Choroid plexus epithelial cell (primary cell): Measurements from ENCODE around the gene EHF.

Source experiments
- DNase-seq: peaks from one replicate; pipeline ENCODE4 v3.0.0-alpha.2; 2010; ENCODE audit warnings: low read depth
- H3K4me3 ChIP-seq: 2 replicates; pipeline ENCODE4 v1.5.1; 2011; ENCODE audit warnings: low read depth, mild to moderate bottlenecking, control low read depth, low read length, moderate library complexity
- TF ChIP-seq, protein P1 (sequence below): conservative IDR thresholded peaks from 2 replicates; pipeline ENCODE4 v1.5.1; 2011; ENCODE audit warnings: low read depth, mild to moderate bottlenecking, control low read depth, inconsistent platforms, low read length, moderate library complexity

Gene EHF

DNA sequence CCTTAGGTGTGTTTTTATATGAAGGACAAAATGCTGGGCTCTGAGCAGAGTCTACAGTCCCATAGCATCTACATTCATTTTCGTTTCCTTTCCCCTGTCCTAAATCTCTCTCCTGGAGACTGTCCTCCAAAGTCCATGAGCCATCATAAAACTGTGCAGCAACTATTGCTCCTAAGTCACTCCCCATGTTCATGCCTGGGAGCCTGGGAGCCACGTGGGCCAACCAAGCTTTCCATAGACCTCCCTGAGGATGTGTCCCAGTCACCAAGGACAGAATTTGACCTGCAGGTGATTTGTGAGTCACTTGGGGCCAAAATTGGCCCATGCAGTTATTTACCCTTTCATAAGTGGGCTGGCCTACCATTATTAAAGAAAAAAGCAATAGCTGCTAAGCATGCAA is 28.7 kb downstream of the EHF start:
- H3K4me3 ChIP-seq = no peak overlapping the region
- TF ChIP-seq, protein P1, sequence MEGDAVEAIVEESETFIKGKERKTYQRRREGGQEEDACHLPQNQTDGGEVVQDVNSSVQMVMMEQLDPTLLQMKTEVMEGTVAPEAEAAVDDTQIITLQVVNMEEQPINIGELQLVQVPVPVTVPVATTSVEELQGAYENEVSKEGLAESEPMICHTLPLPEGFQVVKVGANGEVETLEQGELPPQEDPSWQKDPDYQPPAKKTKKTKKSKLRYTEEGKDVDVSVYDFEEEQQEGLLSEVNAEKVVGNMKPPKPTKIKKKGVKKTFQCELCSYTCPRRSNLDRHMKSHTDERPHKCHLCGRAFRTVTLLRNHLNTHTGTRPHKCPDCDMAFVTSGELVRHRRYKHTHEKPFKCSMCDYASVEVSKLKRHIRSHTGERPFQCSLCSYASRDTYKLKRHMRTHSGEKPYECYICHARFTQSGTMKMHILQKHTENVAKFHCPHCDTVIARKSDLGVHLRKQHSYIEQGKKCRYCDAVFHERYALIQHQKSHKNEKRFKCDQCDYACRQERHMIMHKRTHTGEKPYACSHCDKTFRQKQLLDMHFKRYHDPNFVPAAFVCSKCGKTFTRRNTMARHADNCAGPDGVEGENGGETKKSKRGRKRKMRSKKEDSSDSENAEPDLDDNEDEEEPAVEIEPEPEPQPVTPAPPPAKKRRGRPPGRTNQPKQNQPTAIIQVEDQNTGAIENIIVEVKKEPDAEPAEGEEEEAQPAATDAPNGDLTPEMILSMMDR = no peak

GRCh38 chr11:34650528-34650927 is 29.6 kb downstream of the EHF start:
- no peak overlapping the region for H3K4me3 ChIP-seq
- TF ChIP-seq, protein P1 = no peak
- DNase-seq = peak; percentile 84

More for the DNA sequence above, 28.7 kb downstream of the EHF start:
- no peak for DNase-seq

- TF ChIP-seq, protein P1 = no peak
- no peak overlapping the region for H3K4me3 ChIP-seq
- DNase-seq = no peak
These were observed 30.7 kb downstream of the EHF start for GRCh38 chr11:34651551-34651950.

DNA sequence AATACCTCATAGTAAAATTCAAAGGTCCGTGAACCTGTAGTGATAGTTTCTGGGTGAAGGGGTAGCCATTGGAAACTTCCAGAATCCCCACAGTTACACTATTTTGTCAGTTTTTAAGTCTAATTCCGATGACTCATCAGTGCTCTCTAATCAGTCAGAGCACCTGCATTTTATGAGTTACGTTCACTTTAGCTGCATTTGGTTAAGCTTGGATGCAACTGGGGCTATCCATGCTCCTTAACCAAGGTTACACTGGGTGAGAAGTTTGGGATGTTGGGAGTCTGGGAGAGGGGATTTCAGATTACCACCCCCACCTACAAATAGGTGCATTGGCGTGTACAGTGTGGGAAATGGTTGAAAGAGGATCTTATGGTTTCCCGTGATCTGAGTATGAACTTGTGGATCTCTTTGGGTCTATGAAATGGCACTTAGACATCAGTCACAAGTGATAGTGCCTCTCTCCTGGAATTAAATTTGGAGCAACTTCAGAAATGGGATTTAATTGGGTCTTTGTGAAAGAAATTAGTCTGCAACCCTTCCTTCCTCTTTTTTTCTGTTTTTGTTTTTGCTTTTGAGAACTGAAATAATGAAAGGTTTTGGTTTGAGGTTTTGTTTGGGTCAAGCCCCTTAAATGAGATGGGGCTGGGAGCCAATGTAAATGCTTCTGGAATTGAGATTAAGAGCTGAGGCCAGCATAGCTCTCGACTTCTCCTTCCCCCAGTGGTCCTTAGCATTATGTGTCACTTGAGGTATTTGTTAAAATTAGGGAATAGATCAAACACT is 31.5 kb downstream of the EHF start:
- TF ChIP-seq, protein P1 = no peak
- DNase-seq = no peak
- H3K4me3 ChIP-seq = no peak overlapping the region

- H3K4me3 ChIP-seq = no peak overlapping the region
- DNase-seq = no peak
- TF ChIP-seq, protein P1 = no peak
These were observed 32.1 kb downstream of the EHF start for GRCh38 chr11:34653031-34653430.

GRCh38 chr11:34653851-34654482 is 33.1 kb downstream of the EHF start:
- TF ChIP-seq, protein P1 = peak; percentile 29
- H3K4me3 ChIP-seq = no peak overlapping the region
- peak; percentile 95 for DNase-seq
